Glutamatergic neuron (in vitro differentiated cells): ENCODE results near the gene IFNL4. TPM values are rescaled to one million over a fixed set of nuclear protein-coding genes. Genes with fewer than 3 reads are reported as not detected.

Source experiments
- DNase-seq: peaks from one replicate; pipeline ENCODE4 v3.0.0; 2022
- H3K27ac Mint-ChIP-seq: one replicate; pipeline ENCODE4 v1.8.0; 2020; ENCODE audit warnings: mild to moderate bottlenecking, mixed read lengths, inconsistent platforms; ENCODE audit not compliant: unreplicated experiment
- H3K27me3 Mint-ChIP-seq: one replicate; pipeline ENCODE4 v1.8.0; 2020; ENCODE audit warnings: mild to moderate bottlenecking, moderate library complexity, mixed read lengths, inconsistent platforms; ENCODE audit not compliant: unreplicated experiment
- H3K36me3 Mint-ChIP-seq: one replicate; pipeline ENCODE4 v1.8.0; 2020; ENCODE audit warnings: mild to moderate bottlenecking, mixed read lengths, inconsistent platforms; ENCODE audit not compliant: unreplicated experiment
- H3K4me1 Mint-ChIP-seq: one replicate; pipeline ENCODE4 v1.8.0; 2020; ENCODE audit warnings: mild to moderate bottlenecking, low read depth, mixed read lengths, inconsistent platforms; ENCODE audit not compliant: unreplicated experiment
- H3K4me3 Mint-ChIP-seq: one replicate; pipeline ENCODE4 v1.8.0; 2020; ENCODE audit warnings: mild to moderate bottlenecking, mixed read lengths, inconsistent platforms; ENCODE audit not compliant: unreplicated experiment
- H3K9me3 Mint-ChIP-seq: one replicate; pipeline ENCODE4 v1.8.0; 2020; ENCODE audit warnings: mild to moderate bottlenecking, moderate library complexity, mixed read lengths, inconsistent platforms; ENCODE audit not compliant: unreplicated experiment
- CTCF ChIP-seq: fragments of 200-600 bp; sonication (generic); IDR thresholded peaks from one replicate; pipeline ENCODE4 v1.5.0; 2021; ENCODE audit not compliant: partially characterized antibody, unreplicated experiment
- total RNA-seq: library from RNA; stranded (reverse); fragmentation: NEBNext Ultra II Directional; extraction: Animal tissue kit (Norgen Biotek cat#: 25700); gene quantifications from one replicate; pipeline ENCODE4 v1.2.1, GENCODE V29; 2021; ENCODE audit not compliant: unreplicated experiment

Gene IFNL4
- total RNA-seq, 1 donor from 2014 or later = not detected

- no peak for DNase-seq
- no peak for TF ChIP-seq CTCF
- Mint-ChIP-seq H3K36me3 (no peaks in the 10 kb centered on the region), H3K27ac (no peak overlapping the region), H3K4me3 (no peak overlapping the region), H3K9me3 (no peaks in the 10 kb centered on the region), H3K27me3 (peaks cover 3% of the 10 kb centered on the region), H3K4me1 (peaks cover 2% of the 10 kb centered on the region)
Observed at GRCh38 chr19:39208175-39208795, 40.4 kb downstream of the IFNL4 start.

- TF ChIP-seq CTCF = no peak
- Mint-ChIP-seq H3K4me3 (no peak overlapping the region), H3K27ac (no peak overlapping the region), H3K36me3 (no peaks in the 10 kb centered on the region), H3K27me3 (peaks cover 5% of the 10 kb centered on the region), H3K9me3 (no peaks in the 10 kb centered on the region), H3K4me1 (peaks cover 2% of the 10 kb centered on the region)
- DNase-seq = no peak
Observed at GRCh38 chr19:39207293-39207836, 41.3 kb downstream of the IFNL4 start.

GRCh38 chr19:39206122-39206521 is 42.5 kb downstream of the IFNL4 start:
- H3K27me3 Mint-ChIP-seq = peaks cover 5% of the 10 kb centered on the region
- no peak for DNase-seq
- no peak for TF ChIP-seq CTCF
- no peak overlapping the region for H3K27ac Mint-ChIP-seq
- no peak overlapping the region for H3K4me3 Mint-ChIP-seq
- H3K9me3 Mint-ChIP-seq = no peaks in the 10 kb centered on the region
- peaks cover 7% of the 10 kb centered on the region for H3K4me1 Mint-ChIP-seq
- H3K36me3 Mint-ChIP-seq = no peaks in the 10 kb centered on the region

- no peak for TF ChIP-seq CTCF
- H3K27me3 Mint-ChIP-seq = peaks cover 5% of the 10 kb centered on the region
- H3K4me1 Mint-ChIP-seq = peaks cover 14% of the 10 kb centered on the region
- no peaks in the 10 kb centered on the region for H3K9me3 Mint-ChIP-seq
- no peaks in the 10 kb centered on the region for H3K36me3 Mint-ChIP-seq
- no peak for DNase-seq
- H3K27ac Mint-ChIP-seq = no peak overlapping the region
- no peak overlapping the region for H3K4me3 Mint-ChIP-seq
Observed at GRCh38 chr19:39205449-39205764, 43.2 kb downstream of the IFNL4 start.
